Measurements from ENCODE around the gene RPL37A.

RPL37A gene

DNA sequence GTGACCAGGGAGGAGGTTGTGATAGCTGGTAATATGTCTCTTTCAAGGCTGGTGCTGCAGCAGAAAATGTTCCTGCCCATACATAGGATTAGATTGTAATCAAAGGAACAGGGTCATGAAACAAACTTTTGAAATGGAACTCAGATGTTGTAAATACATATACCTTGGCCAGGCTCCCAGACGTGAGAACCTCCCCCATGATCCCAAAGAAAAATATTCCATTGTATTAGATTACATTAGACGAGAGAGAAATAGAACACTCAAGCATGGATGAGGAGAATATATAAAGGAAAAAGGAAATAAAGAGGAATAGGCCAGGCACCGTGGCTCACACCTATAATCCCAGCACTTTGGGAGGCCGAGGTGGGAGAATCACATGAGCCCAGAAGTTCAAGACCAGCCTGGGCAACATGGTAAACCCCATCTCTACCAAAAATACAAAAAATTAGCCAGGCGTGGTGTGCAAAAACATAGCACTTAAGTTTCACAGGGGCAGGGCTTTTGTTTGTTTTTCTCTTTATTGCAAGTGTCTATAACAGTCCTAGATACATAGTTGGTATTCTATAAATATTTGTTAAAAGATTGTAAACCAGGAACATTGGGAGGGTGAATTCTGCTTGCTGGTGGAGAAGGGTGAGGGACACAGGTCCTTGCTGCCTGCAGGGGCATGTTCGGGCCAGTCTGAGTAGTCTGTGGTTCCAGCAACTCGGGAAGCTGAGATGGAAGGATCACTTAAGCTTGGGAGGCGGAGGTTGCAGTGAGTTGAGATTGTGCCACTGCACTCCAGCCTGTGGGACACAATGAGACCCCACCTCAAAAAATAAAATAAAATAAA, 52.8 kb downstream of the RPL37A start:
- ATAC-seq: peak; percentile 71
- TF ChIP-seq ZNF8 (CRISPR knock-in tag; IDR thresholded peaks at IDR 0.05) (no peak), BACH2 (CRISPR knock-in tag; IDR thresholded peaks at IDR 0.05; ENCODE audit: borderline replicate concordance) (no peak), OSR1 (CRISPR knock-in tag; IDR thresholded peaks at IDR 0.05) (no peak), ZNF70 (CRISPR knock-in tag; IDR thresholded peaks at IDR 0.05) (no peak), ZNF565 (CRISPR knock-in tag; conservative IDR thresholded peaks at IDR 0.05; ENCODE audit: low read depth) (no peak), ZFP3 (CRISPR knock-in tag; IDR thresholded peaks at IDR 0.05) (no peak), TOX (CRISPR knock-in tag; IDR thresholded peaks at IDR 0.05; ENCODE audit: borderline replicate concordance) (no peak), SNAI2 (CRISPR knock-in tag; IDR thresholded peaks at IDR 0.05) (no peak), TCF4 (CRISPR knock-in tag; IDR thresholded peaks at IDR 0.05; ENCODE audit: borderline replicate concordance) (no peak), ZC3H10 (CRISPR knock-in tag; IDR thresholded peaks at IDR 0.05) (no peak), ESRRG (CRISPR knock-in tag; IDR thresholded peaks at IDR 0.05) (no peak), ZFP30 (CRISPR knock-in tag; IDR thresholded peaks at IDR 0.05) (no peak), RARB (CRISPR knock-in tag; IDR thresholded peaks at IDR 0.05) (no peak), GLIS3 (CRISPR knock-in tag; IDR thresholded peaks at IDR 0.05) (no peak)
- TF ChIP-seq, protein P1, sequence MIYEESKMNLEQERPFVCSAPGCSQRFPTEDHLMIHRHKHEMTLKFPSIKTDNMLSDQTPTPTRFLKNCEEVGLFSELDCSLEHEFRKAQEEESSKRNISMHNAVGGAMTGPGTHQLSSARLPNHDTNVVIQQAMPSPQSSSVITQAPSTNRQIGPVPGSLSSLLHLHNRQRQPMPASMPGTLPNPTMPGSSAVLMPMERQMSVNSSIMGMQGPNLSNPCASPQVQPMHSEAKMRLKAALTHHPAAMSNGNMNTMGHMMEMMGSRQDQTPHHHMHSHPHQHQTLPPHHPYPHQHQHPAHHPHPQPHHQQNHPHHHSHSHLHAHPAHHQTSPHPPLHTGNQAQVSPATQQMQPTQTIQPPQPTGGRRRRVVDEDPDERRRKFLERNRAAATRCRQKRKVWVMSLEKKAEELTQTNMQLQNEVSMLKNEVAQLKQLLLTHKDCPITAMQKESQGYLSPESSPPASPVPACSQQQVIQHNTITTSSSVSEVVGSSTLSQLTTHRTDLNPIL (CRISPR knock-in tag; IDR thresholded peaks at IDR 0.05; ENCODE audit: low read depth): no peak
- TF ChIP-seq, protein P2, sequence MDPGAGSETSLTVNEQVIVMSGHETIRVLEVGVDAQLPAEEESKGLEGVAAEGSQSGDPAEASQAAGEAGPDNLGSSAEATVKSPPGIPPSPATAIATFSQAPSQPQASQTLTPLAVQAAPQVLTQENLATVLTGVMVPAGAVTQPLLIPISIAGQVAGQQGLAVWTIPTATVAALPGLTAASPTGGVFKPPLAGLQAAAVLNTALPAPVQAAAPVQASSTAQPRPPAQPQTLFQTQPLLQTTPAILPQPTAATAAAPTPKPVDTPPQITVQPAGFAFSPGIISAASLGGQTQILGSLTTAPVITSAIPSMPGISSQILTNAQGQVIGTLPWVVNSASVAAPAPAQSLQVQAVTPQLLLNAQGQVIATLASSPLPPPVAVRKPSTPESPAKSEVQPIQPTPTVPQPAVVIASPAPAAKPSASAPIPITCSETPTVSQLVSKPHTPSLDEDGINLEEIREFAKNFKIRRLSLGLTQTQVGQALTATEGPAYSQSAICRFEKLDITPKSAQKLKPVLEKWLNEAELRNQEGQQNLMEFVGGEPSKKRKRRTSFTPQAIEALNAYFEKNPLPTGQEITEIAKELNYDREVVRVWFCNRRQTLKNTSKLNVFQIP (CRISPR knock-in tag; IDR thresholded peaks at IDR 0.05; ENCODE audit: borderline replicate concordance, low read depth): no peak

DNA sequence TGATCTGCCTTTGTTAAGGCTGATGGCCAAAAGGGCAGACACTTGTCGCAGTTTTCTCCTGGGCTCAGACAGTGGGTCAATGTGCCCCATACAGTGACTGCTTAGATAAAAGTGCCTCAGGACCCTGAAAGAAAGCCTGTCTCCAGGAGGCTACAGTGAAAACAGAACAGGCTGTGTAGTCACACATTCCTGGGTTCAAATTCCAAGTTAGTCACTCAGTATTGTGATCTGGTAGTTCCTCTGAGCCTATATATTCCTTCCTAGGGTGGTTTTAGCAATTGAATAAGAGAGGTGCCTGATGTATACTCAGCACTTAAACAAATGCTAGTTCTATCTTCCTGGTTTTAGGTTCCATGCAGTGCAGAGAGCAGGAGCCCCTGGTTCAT, 54.4 kb downstream of the RPL37A start:
- ATAC-seq: peak; percentile 43
- TF ChIP-seq CSDC2 (CRISPR knock-in tag; IDR thresholded peaks at IDR 0.05) (no peak), ZFP3 (CRISPR knock-in tag; IDR thresholded peaks at IDR 0.05) (no peak), ZNF8 (CRISPR knock-in tag; IDR thresholded peaks at IDR 0.05) (no peak), TOX (CRISPR knock-in tag; IDR thresholded peaks at IDR 0.05; ENCODE audit: borderline replicate concordance) (no peak), SNAI2 (CRISPR knock-in tag; IDR thresholded peaks at IDR 0.05) (no peak), ZNF70 (CRISPR knock-in tag; IDR thresholded peaks at IDR 0.05) (no peak), RARB (CRISPR knock-in tag; IDR thresholded peaks at IDR 0.05) (no peak), ESRRG (CRISPR knock-in tag; IDR thresholded peaks at IDR 0.05) (no peak), BACH2 (CRISPR knock-in tag; IDR thresholded peaks at IDR 0.05; ENCODE audit: borderline replicate concordance) (no peak), ZFP30 (CRISPR knock-in tag; IDR thresholded peaks at IDR 0.05) (no peak), PPARA (CRISPR knock-in tag; IDR thresholded peaks at IDR 0.05; ENCODE audit: borderline replicate concordance) (no peak)
- TF ChIP-seq, protein P3, sequence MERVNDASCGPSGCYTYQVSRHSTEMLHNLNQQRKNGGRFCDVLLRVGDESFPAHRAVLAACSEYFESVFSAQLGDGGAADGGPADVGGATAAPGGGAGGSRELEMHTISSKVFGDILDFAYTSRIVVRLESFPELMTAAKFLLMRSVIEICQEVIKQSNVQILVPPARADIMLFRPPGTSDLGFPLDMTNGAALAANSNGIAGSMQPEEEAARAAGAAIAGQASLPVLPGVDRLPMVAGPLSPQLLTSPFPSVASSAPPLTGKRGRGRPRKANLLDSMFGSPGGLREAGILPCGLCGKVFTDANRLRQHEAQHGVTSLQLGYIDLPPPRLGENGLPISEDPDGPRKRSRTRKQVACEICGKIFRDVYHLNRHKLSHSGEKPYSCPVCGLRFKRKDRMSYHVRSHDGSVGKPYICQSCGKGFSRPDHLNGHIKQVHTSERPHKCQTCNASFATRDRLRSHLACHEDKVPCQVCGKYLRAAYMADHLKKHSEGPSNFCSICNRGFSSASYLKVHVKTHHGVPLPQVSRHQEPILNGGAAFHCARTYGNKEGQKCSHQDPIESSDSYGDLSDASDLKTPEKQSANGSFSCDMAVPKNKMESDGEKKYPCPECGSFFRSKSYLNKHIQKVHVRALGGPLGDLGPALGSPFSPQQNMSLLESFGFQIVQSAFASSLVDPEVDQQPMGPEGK (CRISPR knock-in tag; IDR thresholded peaks at IDR 0.05; ENCODE audit: borderline replicate concordance): no peak
- TF ChIP-seq, protein P4, sequence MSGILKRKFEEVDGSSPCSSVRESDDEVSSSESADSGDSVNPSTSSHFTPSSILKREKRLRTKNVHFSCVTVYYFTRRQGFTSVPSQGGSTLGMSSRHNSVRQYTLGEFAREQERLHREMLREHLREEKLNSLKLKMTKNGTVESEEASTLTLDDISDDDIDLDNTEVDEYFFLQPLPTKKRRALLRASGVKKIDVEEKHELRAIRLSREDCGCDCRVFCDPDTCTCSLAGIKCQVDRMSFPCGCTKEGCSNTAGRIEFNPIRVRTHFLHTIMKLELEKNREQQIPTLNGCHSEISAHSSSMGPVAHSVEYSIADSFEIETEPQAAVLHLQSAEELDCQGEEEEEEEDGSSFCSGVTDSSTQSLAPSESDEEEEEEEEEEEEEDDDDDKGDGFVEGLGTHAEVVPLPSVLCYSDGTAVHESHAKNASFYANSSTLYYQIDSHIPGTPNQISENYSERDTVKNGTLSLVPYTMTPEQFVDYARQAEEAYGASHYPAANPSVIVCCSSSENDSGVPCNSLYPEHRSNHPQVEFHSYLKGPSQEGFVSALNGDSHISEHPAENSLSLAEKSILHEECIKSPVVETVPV (CRISPR knock-in tag; IDR thresholded peaks at IDR 0.05): no peak
- TF ChIP-seq, protein P5, sequence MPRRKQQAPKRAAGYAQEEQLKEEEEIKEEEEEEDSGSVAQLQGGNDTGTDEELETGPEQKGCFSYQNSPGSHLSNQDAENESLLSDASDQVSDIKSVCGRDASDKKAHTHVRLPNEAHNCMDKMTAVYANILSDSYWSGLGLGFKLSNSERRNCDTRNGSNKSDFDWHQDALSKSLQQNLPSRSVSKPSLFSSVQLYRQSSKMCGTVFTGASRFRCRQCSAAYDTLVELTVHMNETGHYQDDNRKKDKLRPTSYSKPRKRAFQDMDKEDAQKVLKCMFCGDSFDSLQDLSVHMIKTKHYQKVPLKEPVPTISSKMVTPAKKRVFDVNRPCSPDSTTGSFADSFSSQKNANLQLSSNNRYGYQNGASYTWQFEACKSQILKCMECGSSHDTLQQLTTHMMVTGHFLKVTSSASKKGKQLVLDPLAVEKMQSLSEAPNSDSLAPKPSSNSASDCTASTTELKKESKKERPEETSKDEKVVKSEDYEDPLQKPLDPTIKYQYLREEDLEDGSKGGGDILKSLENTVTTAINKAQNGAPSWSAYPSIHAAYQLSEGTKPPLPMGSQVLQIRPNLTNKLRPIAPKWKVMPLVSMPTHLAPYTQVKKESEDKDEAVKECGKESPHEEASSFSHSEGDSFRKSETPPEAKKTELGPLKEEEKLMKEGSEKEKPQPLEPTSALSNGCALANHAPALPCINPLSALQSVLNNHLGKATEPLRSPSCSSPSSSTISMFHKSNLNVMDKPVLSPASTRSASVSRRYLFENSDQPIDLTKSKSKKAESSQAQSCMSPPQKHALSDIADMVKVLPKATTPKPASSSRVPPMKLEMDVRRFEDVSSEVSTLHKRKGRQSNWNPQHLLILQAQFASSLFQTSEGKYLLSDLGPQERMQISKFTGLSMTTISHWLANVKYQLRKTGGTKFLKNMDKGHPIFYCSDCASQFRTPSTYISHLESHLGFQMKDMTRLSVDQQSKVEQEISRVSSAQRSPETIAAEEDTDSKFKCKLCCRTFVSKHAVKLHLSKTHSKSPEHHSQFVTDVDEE (CRISPR knock-in tag; IDR thresholded peaks at IDR 0.05): no peak
